Measurements from ENCODE around the gene RNF112. TPM values are rescaled to one million over a fixed set of nuclear protein-coding genes. Genes with fewer than 3 reads are reported as not detected.

Gene RNF112
- total and polyA plus RNA-seq, 8 donors, result 0.34 to 3.0 (median 0.51) TPM

- Histone ChIP-seq H3K27ac (no peak overlapping the region), H3K4me3 (no peak overlapping the region), H3K27me3 (no peaks in the 10 kb centered on the region), H3K4me1 (peaks cover 0 to 5% (median 0%) of the 10 kb centered on the region in 3 donors), H3K9me3 (no peaks in the 10 kb centered on the region), H3K36me3 (no peaks in the 10 kb centered on the region)
- DNase-seq, result peak in 1 of 6 donors; percentile 47
- no peak for FAIRE-seq
- no peak for ATAC-seq
- 76 to 87% methylated on average over 9 of the region's 9 CpGs for WGBS, 2 donors
- TF ChIP-seq CTCF (IDR thresholded peaks at IDR 0.05), result no peak
- intact Hi-C loops (cut with DNase I), result loop anchor here in 2 of 3 donors (5.0 to 10.0 kb wide), 4 partner anchors 49 to 399 kb away; partner anchors contain the start of gene RNF112 (in 1 of the 2)
Measured at GRCh38 chr17:19365833-19366636, 45.0 kb upstream of the RNF112 start.

- Histone ChIP-seq H3K27ac (no peak overlapping the region), H3K9me3 (no peaks in the 10 kb centered on the region), H3K4me1 (peaks cover 0 to 5% (median 0%) of the 10 kb centered on the region in 3 donors), H3K27me3 (no peaks in the 10 kb centered on the region), H3K36me3 (no peaks in the 10 kb centered on the region), H3K4me3 (no peak overlapping the region)
- ATAC-seq (no peak), DNase-seq (peak in 1 of 6 donors; percentile 13), FAIRE-seq (no peak)
- intact Hi-C loops (cut with DNase I), result loop anchor here in 2 of 3 donors (5.0 to 10.0 kb wide), 4 partner anchors 48 to 398 kb away; partner anchors contain the start of gene RNF112 (in 1 of the 2)
- no peak for TF ChIP-seq CTCF (IDR thresholded peaks at IDR 0.05)
- WGBS, 2 donors, result 77 to 80% methylated on average over 5 of the region's 5 CpGs
Measured at GRCh38 chr17:19366637-19366972, 44.4 kb upstream of the RNF112 start.

GRCh38 chr17:19368229-19368628, 42.8 kb upstream of the RNF112 start:
- no peak for TF ChIP-seq CTCF (IDR thresholded peaks at IDR 0.05)

GRCh38 chr17:19369107-19369778, 41.8 kb upstream of the RNF112 start:
- H3K9me3 ChIP-seq, result no peaks in the 10 kb centered on the region
- ATAC-seq (no peak), DNase-seq (peak in 1 of 6 donors; percentile 21), FAIRE-seq (no peak)
- H3K27ac ChIP-seq, result no peak overlapping the region
- no peaks in the 10 kb centered on the region for H3K36me3 ChIP-seq
- TF ChIP-seq CTCF (IDR thresholded peaks at IDR 0.05), result no peak
- 86 to 92% methylated on average over 16 of the region's 16 CpGs for WGBS, 2 donors
- H3K4me3 ChIP-seq, result no peak overlapping the region
- H3K27me3 ChIP-seq, result no peaks in the 10 kb centered on the region
- intact Hi-C loops (cut with DNase I), result loop anchor here in 2 of 3 donors (5.0 to 10.0 kb wide), 4 partner anchors 46 to 396 kb away; partner anchors contain the start of gene RNF112 (in 1 of the 2)
- H3K4me1 ChIP-seq, result no peaks in the 10 kb centered on the region

More at GRCh38 chr17:19368229-19368628, 42.8 kb upstream of the RNF112 start:
- WGBS, 2 donors, result 79 to 85% methylated on average over 4 of the region's 4 CpGs
- Histone ChIP-seq H3K36me3 (no peaks in the 10 kb centered on the region), H3K4me1 (peaks cover 0 to 2% (median 0%) of the 10 kb centered on the region in 3 donors), H3K27me3 (no peaks in the 10 kb centered on the region), H3K4me3 (no peak overlapping the region), H3K27ac (no peak overlapping the region), H3K9me3 (no peaks in the 10 kb centered on the region)
- ATAC-seq (no peak), DNase-seq (no peak), FAIRE-seq (no peak)
- intact Hi-C loops (cut with DNase I), result loop anchor here in 2 of 3 donors (5.0 to 10.0 kb wide), 4 partner anchors 47 to 397 kb away; partner anchors contain the start of gene RNF112 (in 1 of the 2)

Data from pancreas (tissue), 10 donors.